ENCODE data around the gene CNN1.

CNN1 gene

DNA sequence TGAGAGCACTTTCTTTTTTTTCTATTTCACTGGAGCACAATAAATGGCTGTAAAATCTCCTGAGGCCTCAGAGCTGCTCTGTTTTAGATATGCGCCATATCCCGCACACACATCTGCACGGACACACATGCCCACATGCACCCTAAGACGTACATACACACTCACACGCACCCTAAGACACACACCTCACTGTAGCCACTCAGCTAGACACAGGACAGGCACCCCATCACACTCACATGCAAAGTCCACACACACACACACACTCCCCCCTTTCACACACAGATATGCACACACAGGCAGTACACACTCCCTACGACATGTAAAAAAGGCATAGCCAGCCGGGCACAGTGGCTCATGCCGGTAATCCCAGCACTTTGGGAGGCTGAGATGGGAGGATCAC, 11.6 kb downstream of the CNN1 start:
- H3K27me3 ChIP-seq (ENCODE audit: control insufficient read depth in 1 of 2, insufficient read depth in 2 of 2, low read length in 2 of 2) = no peaks in the 10 kb centered on the region
- H3K36me3 ChIP-seq (ENCODE audit: control insufficient read depth in 1 of 2, insufficient read depth in 2 of 2, low read length in 2 of 2) = peaks cover 10 to 29% of the 10 kb centered on the region in 2 donors
- no peak overlapping the region for H3K9ac ChIP-seq (ENCODE audit: low read depth in 1 of 2, low read length in 2 of 2)
- H3K9me3 ChIP-seq (ENCODE audit: control insufficient read depth in 1 of 2, low read length in 2 of 2) = no peaks in the 10 kb centered on the region
- peaks cover 0 to 3% of the 10 kb centered on the region in 2 donors for H3K4me1 ChIP-seq (ENCODE audit: control insufficient read depth in 1 of 2, insufficient read depth in 2 of 2, low read length in 2 of 2)
- H3K4me3 ChIP-seq (ENCODE audit: low read depth in 1 of 2, low read length in 2 of 2) = no peak overlapping the region
- no peak overlapping the region for H3K27ac ChIP-seq (ENCODE audit: low read depth, low read length)

DNA sequence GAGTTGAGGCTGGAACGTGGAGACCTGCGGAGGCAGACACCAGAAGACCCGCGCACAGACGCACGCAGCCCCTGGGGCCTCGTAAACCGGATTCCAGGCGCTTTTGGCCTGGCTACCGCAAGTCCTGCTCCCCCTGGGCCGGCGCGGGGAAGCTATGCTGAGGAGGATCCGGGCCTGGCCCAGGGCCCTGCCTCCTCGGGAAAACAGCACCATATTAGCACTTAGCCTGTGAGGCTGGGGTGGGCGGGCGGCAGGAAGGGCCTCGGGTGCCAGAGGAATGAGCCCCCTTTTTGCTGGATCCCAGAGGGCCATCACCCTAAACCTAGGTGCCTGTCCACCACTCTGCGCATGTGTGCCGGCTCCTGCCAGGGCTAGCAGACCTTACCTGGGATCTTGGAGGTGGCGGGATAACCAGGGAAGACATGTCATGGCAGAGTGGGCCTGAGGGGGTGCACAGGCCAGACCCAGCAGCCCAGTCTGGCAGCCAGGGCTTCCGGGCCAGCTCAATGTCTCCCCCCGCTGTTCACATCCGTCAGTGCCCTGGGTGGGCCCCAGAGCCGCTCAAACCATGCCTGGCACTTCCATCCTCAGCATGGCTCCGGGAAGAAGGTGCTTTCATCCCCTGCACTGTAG, 13.1 kb downstream of the CNN1 start:
- Histone ChIP-seq H3K27ac (ENCODE audit: low read depth, low read length) (no peak overlapping the region), H3K4me3 (ENCODE audit: low read depth in 1 of 2, low read length in 2 of 2) (no peak overlapping the region), H3K9ac (ENCODE audit: low read depth in 1 of 2, low read length in 2 of 2) (no peak overlapping the region), H3K9me3 (ENCODE audit: control insufficient read depth in 1 of 2, low read length in 2 of 2) (no peaks in the 10 kb centered on the region), H3K4me1 (ENCODE audit: control insufficient read depth in 1 of 2, insufficient read depth in 2 of 2, low read length in 2 of 2) (peaks cover 0 to 5% of the 10 kb centered on the region in 2 donors), H3K36me3 (ENCODE audit: control insufficient read depth in 1 of 2, insufficient read depth in 2 of 2, low read length in 2 of 2) (peaks cover 18 to 37% of the 10 kb centered on the region in 2 donors), H3K27me3 (ENCODE audit: control insufficient read depth in 1 of 2, insufficient read depth in 2 of 2, low read length in 2 of 2) (no peaks in the 10 kb centered on the region)

DNA sequence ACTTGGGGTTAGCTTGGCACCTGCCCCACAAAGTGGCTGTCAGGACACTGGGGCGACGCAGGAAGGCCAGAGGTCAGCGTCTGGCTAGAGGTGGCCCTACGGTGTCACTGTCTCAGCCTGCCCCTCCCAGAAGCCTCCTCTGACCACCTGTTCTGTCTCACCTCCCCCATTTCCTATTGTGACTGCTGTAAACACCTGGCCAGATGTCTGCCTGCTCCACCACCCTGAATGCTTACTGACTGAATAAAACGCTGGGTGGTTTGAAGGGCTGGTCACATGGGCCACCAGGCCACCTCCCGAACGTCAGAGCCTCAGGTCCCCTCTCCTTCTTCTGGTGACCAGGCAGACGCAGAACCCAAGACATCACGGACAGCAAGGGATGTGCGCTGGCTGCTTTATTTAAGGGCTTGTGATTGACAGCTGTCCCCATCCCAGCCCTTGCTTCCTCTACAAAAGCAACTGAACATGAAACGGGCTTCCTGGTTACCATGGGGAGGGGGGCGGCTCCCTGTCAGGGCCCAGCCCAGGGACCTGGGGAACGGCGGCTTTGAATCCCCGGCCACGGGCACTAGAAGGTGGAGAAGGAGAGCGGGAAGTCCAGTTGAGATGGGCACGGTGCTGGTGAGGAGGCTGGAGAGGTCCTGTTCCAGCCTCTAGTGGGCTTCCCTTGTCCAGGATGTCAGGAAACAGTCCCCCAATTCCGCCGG, 14.2 kb downstream of the CNN1 start:
- Histone ChIP-seq H3K9ac (ENCODE audit: low read depth in 1 of 2, low read length in 2 of 2) (no peak overlapping the region), H3K4me1 (ENCODE audit: control insufficient read depth in 1 of 2, insufficient read depth in 2 of 2, low read length in 2 of 2) (peaks cover 2 to 14% of the 10 kb centered on the region in 2 donors), H3K36me3 (ENCODE audit: control insufficient read depth in 1 of 2, insufficient read depth in 2 of 2, low read length in 2 of 2) (peaks cover 18 to 37% of the 10 kb centered on the region in 2 donors), H3K9me3 (ENCODE audit: control insufficient read depth in 1 of 2, low read length in 2 of 2) (no peaks in the 10 kb centered on the region), H3K4me3 (ENCODE audit: low read depth in 1 of 2, low read length in 2 of 2) (no peak overlapping the region), H3K27ac (ENCODE audit: low read depth, low read length) (no peak overlapping the region), H3K27me3 (ENCODE audit: control insufficient read depth in 1 of 2, insufficient read depth in 2 of 2, low read length in 2 of 2) (no peaks in the 10 kb centered on the region)

DNA sequence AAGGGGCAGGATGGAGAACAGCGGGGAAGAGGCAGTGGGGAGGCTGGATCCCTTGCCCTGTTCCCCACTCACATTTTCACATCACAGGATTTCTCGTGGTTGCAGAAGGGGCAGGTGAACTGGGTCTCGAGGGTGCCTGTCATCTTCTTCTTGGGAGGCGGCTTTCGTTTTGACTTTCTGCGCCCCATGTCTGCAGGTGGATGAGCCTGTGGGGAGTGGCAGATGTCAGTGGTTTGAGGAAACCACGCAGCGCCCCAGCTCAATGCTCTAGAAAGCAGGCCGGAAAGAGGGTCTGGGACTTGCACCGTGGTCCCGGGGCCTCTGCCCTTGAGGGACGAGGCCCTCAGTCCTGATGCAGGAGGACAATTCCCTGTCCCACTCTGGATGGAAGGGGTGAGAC, 15.5 kb downstream of the CNN1 start:
- Histone ChIP-seq H3K36me3 (ENCODE audit: control insufficient read depth in 1 of 2, insufficient read depth in 2 of 2, low read length in 2 of 2) (peaks cover 18 to 37% of the 10 kb centered on the region in 2 donors), H3K9me3 (ENCODE audit: control insufficient read depth in 1 of 2, low read length in 2 of 2) (no peaks in the 10 kb centered on the region)

DNA sequence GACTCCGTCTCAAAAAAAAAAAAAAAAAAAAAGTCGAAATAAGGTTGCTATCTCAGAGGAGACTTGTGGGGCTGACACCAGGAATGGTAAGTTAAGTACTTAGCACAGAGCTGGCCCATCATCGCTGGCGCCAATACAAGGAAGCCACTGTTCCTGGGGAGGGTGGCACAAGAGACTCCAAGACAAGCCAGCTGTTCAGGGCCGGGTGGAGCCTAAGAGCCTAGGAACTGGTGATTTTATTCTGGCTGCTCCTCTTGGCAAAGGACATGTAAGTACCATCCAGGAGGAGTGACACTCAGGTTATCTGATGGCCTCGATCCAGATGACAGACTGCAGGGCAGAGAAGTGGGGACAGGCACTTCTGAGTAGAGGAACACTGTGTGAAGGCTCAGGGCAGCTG, 16.6 kb downstream of the CNN1 start:
- no peak overlapping the region for H3K27ac ChIP-seq (ENCODE audit: low read depth, low read length)
- H3K4me3 ChIP-seq (ENCODE audit: low read depth in 1 of 2, low read length in 2 of 2) = no peak overlapping the region
- peaks cover 18 to 37% of the 10 kb centered on the region in 2 donors for H3K36me3 ChIP-seq (ENCODE audit: control insufficient read depth in 1 of 2, insufficient read depth in 2 of 2, low read length in 2 of 2)
- H3K9me3 ChIP-seq (ENCODE audit: control insufficient read depth in 1 of 2, low read length in 2 of 2) = no peaks in the 10 kb centered on the region
- peaks cover 4 to 21% of the 10 kb centered on the region in 2 donors for H3K4me1 ChIP-seq (ENCODE audit: control insufficient read depth in 1 of 2, insufficient read depth in 2 of 2, low read length in 2 of 2)
- no peaks in the 10 kb centered on the region for H3K27me3 ChIP-seq (ENCODE audit: control insufficient read depth in 1 of 2, insufficient read depth in 2 of 2, low read length in 2 of 2)
- no peak overlapping the region for H3K9ac ChIP-seq (ENCODE audit: low read depth in 1 of 2, low read length in 2 of 2)

More for the DNA sequence above, 15.5 kb downstream of the CNN1 start:
- Histone ChIP-seq H3K4me1 (ENCODE audit: control insufficient read depth in 1 of 2, insufficient read depth in 2 of 2, low read length in 2 of 2) (peaks cover 4 to 21% of the 10 kb centered on the region in 2 donors), H3K27ac (ENCODE audit: low read depth, low read length) (no peak overlapping the region), H3K4me3 (ENCODE audit: low read depth in 1 of 2, low read length in 2 of 2) (no peak overlapping the region), H3K27me3 (ENCODE audit: control insufficient read depth in 1 of 2, insufficient read depth in 2 of 2, low read length in 2 of 2) (no peaks in the 10 kb centered on the region), H3K9ac (ENCODE audit: low read depth in 1 of 2, low read length in 2 of 2) (no peak overlapping the region)

DNA sequence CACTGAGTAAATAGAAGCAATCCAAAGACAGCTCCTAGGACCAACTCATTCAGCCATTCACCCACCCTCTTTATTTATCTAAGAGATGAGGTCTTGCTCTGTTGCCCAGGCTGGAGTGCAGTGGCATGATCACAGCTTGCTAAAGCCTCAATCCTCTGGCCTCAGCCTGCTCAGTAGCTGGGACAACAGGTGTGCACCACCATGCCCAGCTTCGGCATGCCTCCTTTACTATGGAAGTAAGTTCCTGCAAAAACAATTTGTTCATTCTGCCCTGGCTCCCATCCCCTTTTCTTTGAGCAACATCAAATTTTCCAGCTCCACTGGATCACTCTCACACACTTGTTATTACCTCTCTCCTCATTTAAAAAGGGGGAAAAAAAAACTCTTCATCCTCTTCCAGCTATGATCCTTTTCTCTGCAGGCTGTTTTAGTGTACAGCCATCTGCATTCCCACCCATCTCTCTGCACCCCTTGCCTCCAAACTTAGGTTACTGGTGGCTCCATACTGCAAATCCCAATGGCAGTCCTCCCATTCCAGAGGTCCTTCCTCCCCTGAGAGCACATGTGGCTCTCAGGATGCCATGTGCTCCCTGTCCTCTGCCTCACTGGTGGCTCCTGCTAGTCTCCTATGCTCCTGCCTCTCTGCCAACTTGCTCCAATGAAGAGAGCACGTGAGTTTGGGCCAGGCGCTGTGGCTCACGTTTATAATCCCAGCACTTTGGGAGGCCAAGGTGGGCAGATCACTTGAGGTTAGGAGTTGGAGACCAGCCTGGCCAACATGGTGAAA, 18.2 kb downstream of the CNN1 start:
- Histone ChIP-seq H3K4me3 (ENCODE audit: low read depth in 1 of 2, low read length in 2 of 2) (no peak overlapping the region), H3K9ac (ENCODE audit: low read depth in 1 of 2, low read length in 2 of 2) (no peak overlapping the region), H3K9me3 (ENCODE audit: control insufficient read depth in 1 of 2, low read length in 2 of 2) (no peaks in the 10 kb centered on the region), H3K4me1 (ENCODE audit: control insufficient read depth in 1 of 2, insufficient read depth in 2 of 2, low read length in 2 of 2) (peaks cover 4 to 21% of the 10 kb centered on the region in 2 donors), H3K36me3 (ENCODE audit: control insufficient read depth in 1 of 2, insufficient read depth in 2 of 2, low read length in 2 of 2) (peaks cover 18 to 37% of the 10 kb centered on the region in 2 donors), H3K27ac (ENCODE audit: low read depth, low read length) (no peak overlapping the region), H3K27me3 (ENCODE audit: control insufficient read depth in 1 of 2, insufficient read depth in 2 of 2, low read length in 2 of 2) (no peaks in the 10 kb centered on the region)

DNA sequence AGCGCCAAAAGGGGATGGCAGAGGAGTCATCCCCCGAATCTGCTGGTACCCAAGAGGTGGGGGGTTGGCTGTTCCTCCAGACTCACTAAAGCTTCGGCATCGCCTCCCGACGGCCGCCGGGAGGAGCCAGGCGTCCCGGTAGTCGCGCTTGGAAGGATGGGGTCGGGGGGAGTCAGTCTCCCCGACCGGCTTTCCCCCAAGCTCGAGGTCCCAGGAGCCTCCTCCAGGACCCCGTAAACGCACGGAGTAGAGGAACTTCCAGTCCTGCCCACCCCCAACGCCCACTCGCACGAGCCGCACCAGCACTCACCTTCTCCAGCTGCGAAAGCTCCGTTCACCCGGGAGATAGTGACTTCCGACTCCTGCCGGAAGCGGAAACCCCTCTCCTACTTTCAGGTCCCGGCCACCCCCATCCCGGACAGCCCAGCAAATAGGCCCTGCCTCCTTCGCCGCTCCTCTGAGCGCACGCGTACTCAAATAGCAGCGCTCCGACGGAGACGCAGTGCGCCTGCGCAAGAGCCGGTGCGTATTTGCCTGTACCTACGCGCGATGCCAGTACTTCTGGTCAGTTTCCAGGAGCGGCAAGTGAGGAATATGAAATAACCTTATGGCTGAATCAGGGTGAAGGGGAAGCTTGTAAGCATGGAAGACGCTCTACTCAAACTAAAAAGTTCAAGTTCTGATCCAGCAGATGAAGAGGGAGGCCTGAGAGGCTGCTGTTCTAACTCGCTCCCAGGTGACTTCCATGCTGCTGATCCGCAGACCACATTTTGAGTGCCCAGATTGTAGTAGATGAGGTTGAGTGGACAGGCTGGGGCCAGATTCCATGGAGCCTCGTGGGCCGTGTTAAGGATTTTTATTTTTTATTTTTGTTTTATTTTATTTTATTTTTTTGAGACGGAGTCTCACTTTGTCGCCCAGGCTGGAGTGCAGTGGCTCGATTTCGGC, 20.5 kb downstream of the CNN1 start, which contains the start of gene ELOF1:
ELOF1 (minus strand) TSS at position 350 of the 948 bp plus-strand sequence. CDS start 4,883 bp downstream, outside the sequence.
- Histone ChIP-seq H3K27ac (ENCODE audit: low read depth, low read length) (peak within 1 kb of the TSS; percentile 53), H3K9me3 (ENCODE audit: control insufficient read depth in 1 of 2, low read length in 2 of 2) (no peaks in the 10 kb centered on the region), H3K4me1 (ENCODE audit: control insufficient read depth in 1 of 2, insufficient read depth in 2 of 2, low read length in 2 of 2) (peaks cover 4 to 18% of the 10 kb centered on the region in 2 donors), H3K9ac (ENCODE audit: low read depth in 1 of 2, low read length in 2 of 2) (peak within 1 kb of the TSS; percentile 43 to 83), H3K4me3 (ENCODE audit: low read depth in 1 of 2, low read length in 2 of 2) (peak within 1 kb of the TSS; percentile 81 to 90), H3K36me3 (ENCODE audit: control insufficient read depth in 1 of 2, insufficient read depth in 2 of 2, low read length in 2 of 2) (peaks cover 9 to 16% of the 10 kb centered on the region in 2 donors), H3K27me3 (ENCODE audit: control insufficient read depth in 1 of 2, insufficient read depth in 2 of 2, low read length in 2 of 2) (no peaks in the 10 kb centered on the region)

DNA sequence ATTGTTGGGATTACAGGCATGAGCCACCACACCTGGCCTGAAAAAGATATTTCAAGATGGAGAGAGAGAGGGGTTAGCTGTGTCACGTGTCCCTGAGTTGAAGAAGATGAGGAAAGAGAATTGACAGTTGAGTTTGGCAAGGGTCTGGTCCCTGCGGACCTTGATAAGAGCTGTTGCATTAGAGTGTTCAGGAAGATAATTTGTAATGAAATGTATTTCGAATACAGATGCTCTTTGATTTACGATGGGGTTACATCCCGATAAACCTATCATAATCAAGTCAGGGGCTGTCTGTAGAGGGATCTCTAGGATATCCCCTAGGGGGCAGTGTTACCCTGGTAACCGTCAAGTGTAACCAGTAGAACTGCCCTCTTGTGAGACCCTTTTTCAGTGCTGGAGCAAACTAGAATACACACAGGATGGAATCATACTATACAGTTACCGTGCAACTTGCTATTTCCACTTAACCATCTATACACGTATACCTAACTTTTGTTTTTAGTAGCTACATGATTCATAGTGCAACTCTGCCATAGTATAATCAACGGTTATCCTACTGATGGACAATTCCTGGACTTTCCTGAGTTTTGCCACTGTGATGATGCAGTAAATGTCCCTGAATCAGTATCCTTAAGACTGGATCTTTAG, 21.9 kb downstream of the CNN1 start:
- no peak overlapping the region for H3K27ac ChIP-seq (ENCODE audit: low read depth, low read length)
- H3K36me3 ChIP-seq (ENCODE audit: control insufficient read depth in 1 of 2, insufficient read depth in 2 of 2, low read length in 2 of 2) = peaks cover 5% of the 10 kb centered on the region in 2 donors
- no peaks in the 10 kb centered on the region for H3K27me3 ChIP-seq (ENCODE audit: control insufficient read depth in 1 of 2, insufficient read depth in 2 of 2, low read length in 2 of 2)
- H3K4me3 ChIP-seq (ENCODE audit: low read depth in 1 of 2, low read length in 2 of 2) = no peak overlapping the region
- H3K9me3 ChIP-seq (ENCODE audit: control insufficient read depth in 1 of 2, low read length in 2 of 2) = no peaks in the 10 kb centered on the region
- no peak overlapping the region for H3K9ac ChIP-seq (ENCODE audit: low read depth in 1 of 2, low read length in 2 of 2)
- peaks cover 4 to 18% of the 10 kb centered on the region in 2 donors for H3K4me1 ChIP-seq (ENCODE audit: control insufficient read depth in 1 of 2, insufficient read depth in 2 of 2, low read length in 2 of 2)

DNA sequence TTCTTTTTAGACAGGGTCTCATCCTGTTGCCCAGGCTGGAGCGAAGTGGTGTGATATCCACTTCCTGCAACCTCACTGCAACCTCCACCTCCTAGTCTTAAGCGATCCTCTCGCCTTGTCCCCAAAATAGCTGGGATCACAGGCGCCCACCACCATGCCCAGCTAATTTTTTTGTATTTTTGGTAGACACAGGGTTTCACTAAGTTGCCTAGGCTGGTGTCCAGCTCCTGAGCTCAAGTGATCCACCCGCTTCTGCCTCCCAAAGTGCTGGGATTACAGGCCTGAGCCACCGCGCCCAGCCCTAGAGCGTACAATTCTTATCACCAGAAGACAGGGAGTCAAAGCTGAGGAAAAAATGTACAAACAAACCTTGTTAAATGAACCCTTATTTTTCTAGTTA, 24.9 kb downstream of the CNN1 start:
- Histone ChIP-seq H3K4me3 (ENCODE audit: low read depth in 1 of 2, low read length in 2 of 2) (no peak overlapping the region), H3K9me3 (ENCODE audit: control insufficient read depth in 1 of 2, low read length in 2 of 2) (no peaks in the 10 kb centered on the region), H3K36me3 (ENCODE audit: control insufficient read depth in 1 of 2, insufficient read depth in 2 of 2, low read length in 2 of 2) (no peaks in the 10 kb centered on the region), H3K27me3 (ENCODE audit: control insufficient read depth in 1 of 2, insufficient read depth in 2 of 2, low read length in 2 of 2) (no peaks in the 10 kb centered on the region), H3K4me1 (ENCODE audit: control insufficient read depth in 1 of 2, insufficient read depth in 2 of 2, low read length in 2 of 2) (no peaks in the 10 kb centered on the region), H3K9ac (ENCODE audit: low read depth in 1 of 2, low read length in 2 of 2) (no peak overlapping the region), H3K27ac (ENCODE audit: low read depth, low read length) (no peak overlapping the region)

All from duodenal mucosa (tissue), 2 donors.